SK-N-SH (cell line): ENCODE data around the gene OBSCN. TPM values are rescaled to one million over a fixed set of nuclear protein-coding genes. Genes with fewer than 3 reads are reported as not detected.

Source experiments
- CTCF ChIA-PET: fragments of 300-600, 350-600 bp; formaldehyde crosslinking; extraction: SDS; loops from one replicate; lab custom pipeline; 2021; lab: Yijun Ruan, JAX
- POLR2A ChIA-PET: fragments of 350-600 bp; sonication (Branson Sonifier 250); formaldehyde crosslinking; extraction: SDS; loops from one replicate; lab custom pipeline; 2020; ENCODE audit warnings: antibody characterized with exemption, inconsistent platforms; lab: Yijun Ruan, JAX
- DNase-seq: peaks from one replicate; pipeline ENCODE4 v3.0.0; 2012
- H2AFZ ChIP-seq: fragments of 200-600 bp; sonication (generic); 2 replicates; pipeline ENCODE4 v1.8.1; 2016; ENCODE audit warnings: antibody characterized with exemption, mild to moderate bottlenecking, low read depth
- H3F3A ChIP-seq: fragments of 200-600 bp; sonication (generic); replicated peaks from 2 replicates; pipeline ENCODE3; 2016; ENCODE audit warnings: antibody characterized with exemption, mild to moderate bottlenecking; ENCODE audit not compliant: insufficient read depth
- H3K27ac ChIP-seq, 2 experiments: fragments of 200-500 bp in 1 of 2; fragments of 200-600 bp in 1 of 2; sonication (Bioruptor generic) in 1 of 2; sonication (generic), shearing (Covaris generic) in 1 of 2; 2 replicates each; pipeline versions ENCODE4 v1.5.1 to v1.6.1; 2014 to 2016; ENCODE audit warnings: low read depth in 2 of 2, inconsistent platforms in 1 of 2, low read length in 1 of 2, mild to moderate bottlenecking in 1 of 2, mixed read lengths in 1 of 2
- H3K27me3 ChIP-seq: fragments of 200-600 bp; sonication (generic), shearing (Covaris generic); 2 replicates; pipeline ENCODE4 v1.6.1; 2016; ENCODE audit warnings: mixed run types; ENCODE audit not compliant: insufficient read depth
- H3K36me3 ChIP-seq, 2 experiments: fragments of 200-500 bp in 1 of 2; fragments of 200-600 bp in 1 of 2; sonication (Bioruptor generic) in 1 of 2; sonication (generic) in 1 of 2; replicated peaks in 1 of 2; 2 replicates each; pipeline versions ENCODE3 to v1.5.1; 2014 to 2016; ENCODE audit warnings: low read length in 1 of 2, mild to moderate bottlenecking in 1 of 2; ENCODE audit not compliant: insufficient read depth in 2 of 2, control insufficient read depth in 1 of 2
- H3K4me1 ChIP-seq, 2 experiments: fragments of 200-500 bp in 1 of 2; fragments of 200-600 bp in 1 of 2; sonication (Bioruptor generic) in 1 of 2; sonication (generic), shearing (Covaris generic) in 1 of 2; 2 replicates each; pipeline versions ENCODE4 v1.5.1 to v1.6.1; 2014 to 2016; ENCODE audit warnings: low read depth in 1 of 2, low read length in 1 of 2, mixed run types in 1 of 2; ENCODE audit not compliant: insufficient read depth in 2 of 2, control insufficient read depth in 1 of 2
- H3K4me2 ChIP-seq: fragments of 200-600 bp; sonication (generic), shearing (Covaris generic); 2 replicates; pipeline ENCODE4 v1.6.1; 2017; ENCODE audit warnings: mixed run types
- H3K4me3 ChIP-seq, 2 experiments: fragments of 200-500 bp in 1 of 2; fragments of 200-600 bp in 1 of 2; sonication (Bioruptor generic) in 1 of 2; sonication (generic), shearing (Covaris generic) in 1 of 2; 2 replicates each; pipeline versions ENCODE4 v1.5.1 to v1.8.1; 2014 to 2016; ENCODE audit warnings: low read depth in 2 of 2, inconsistent platforms in 1 of 2, low read length in 1 of 2, mild to moderate bottlenecking in 1 of 2, mixed read lengths in 1 of 2, moderate library complexity in 1 of 2
- H3K79me2 ChIP-seq: fragments of 200-600 bp; sonication (generic); 2 replicates; pipeline ENCODE4 v1.8.1; 2017; ENCODE audit warnings: mild to moderate bottlenecking; ENCODE audit not compliant: insufficient read depth
- H3K9ac ChIP-seq: fragments of 200-600 bp; sonication (generic); 2 replicates; pipeline ENCODE4 v1.6.1; 2017; ENCODE audit warnings: mixed run types
- H3K9me2 ChIP-seq: fragments of 200-600 bp; sonication (generic); 2 replicates; pipeline ENCODE4 v1.6.1; 2017; ENCODE audit warnings: mixed run types
- H3K9me3 ChIP-seq: fragments of 200-600 bp; sonication (generic); 2 replicates; pipeline ENCODE4 v1.6.1; 2017; ENCODE audit warnings: mixed run types, mild to moderate bottlenecking, moderate library complexity
- H4K20me1 ChIP-seq: fragments of 200-600 bp; sonication (generic); 2 replicates; pipeline ENCODE4 v1.6.1; 2017; ENCODE audit warnings: mild to moderate bottlenecking, mixed run types; ENCODE audit not compliant: insufficient read depth
- ELF1 ChIP-seq: IDR thresholded peaks from 2 replicates; pipeline ENCODE4 v1.4.0; 2012
- EZH2phosphoT487 ChIP-seq: fragments of 200-600 bp; sonication (generic); IDR thresholded peaks from 2 replicates; pipeline ENCODE4 v1.6.1; 2017; ENCODE audit warnings: low read depth, mixed run types, mild to moderate bottlenecking, antibody characterized with exemption, moderate library complexity, borderline replicate concordance
- FOSL2 ChIP-seq: IDR thresholded peaks from 2 replicates; pipeline ENCODE4 v1.4.0; 2012; ENCODE audit warnings: low read depth, mild to moderate bottlenecking, moderate library complexity, borderline replicate concordance
- IRF3 ChIP-seq: fragments of 150-350 bp; IDR thresholded peaks from 2 replicates; pipeline ENCODE4 v1.6.1; 2016; ENCODE audit warnings: mild to moderate bottlenecking, low read depth, low read length
- JUND ChIP-seq: IDR thresholded peaks from 2 replicates; pipeline ENCODE4 v1.4.0; 2012
- MXI1 ChIP-seq: IDR thresholded peaks from 2 replicates; pipeline ENCODE4 v1.6.1; 2012; ENCODE audit warnings: mild to moderate bottlenecking, low read depth, low read length, improper control_type of control experiment
- PBX3 ChIP-seq: IDR thresholded peaks from 2 replicates; pipeline ENCODE4; 2012
- POLR2AphosphoS5 ChIP-seq: IDR thresholded peaks from 2 replicates; pipeline ENCODE4 v1.6.1; 2012; ENCODE audit warnings: low read depth, low read length
- USF2 ChIP-seq: fragments of 150-350 bp; IDR thresholded peaks from 2 replicates; pipeline ENCODE4 v1.6.1; 2017; ENCODE audit warnings: antibody characterized with exemption, low read length, low read depth, borderline replicate concordance
- WGBS: methylation state at CpG from one replicate; pipeline ENCODE4 v1.1.6; 2017; ENCODE audit warnings: low lambda C conversion rate; 5-methylcytosine and 5-hydroxymethylcytosine counted together
- polyA plus RNA-seq, 3 experiments: library from polyadenylated mRNA; depleted of rRNA; stranded (reverse); fragments of >200 nt; gene quantifications; 2 replicates each; pipeline ENCODE4 v1.2.3, GENCODE V29; 2012

The OBSCN gene
- polyA plus RNA-seq, 1 of the 3 experiments (the other 2 are of a cell fraction): 4.0 TPM

- Histone ChIP-seq H3K27ac (no peak overlapping the region), H3K4me1 (no peaks in the 10 kb centered on the region), H3K36me3 (no peaks in the 10 kb centered on the region), H3K27me3 (no peaks in the 10 kb centered on the region), H3K4me2 (no peak overlapping the region), H3K79me2 (no peaks in the 10 kb centered on the region), H3K9me3 (no peaks in the 10 kb centered on the region), H3K4me3 (no peak overlapping the region), H2AFZ (no peak overlapping the region), H3K9me2 (no peaks in the 10 kb centered on the region), H3F3A (no peaks in the 10 kb centered on the region), H3K9ac (no peak overlapping the region), H4K20me1 (no peaks in the 10 kb centered on the region)
- POLR2A ChIA-PET: no interaction called here
- WGBS: 90% methylated on average over 17 of the region's 19 CpGs
- CTCF ChIA-PET: no interaction called here
- TF ChIP-seq PBX3: no peak
- TF ChIP-seq EZH2phosphoT487: no peak
- no peak for TF ChIP-seq ELF1
- no peak for TF ChIP-seq MXI1
- no peak for TF ChIP-seq USF2
- TF ChIP-seq FOSL2: no peak
- no peak for TF ChIP-seq POLR2AphosphoS5
- DNase-seq: no peak
Measured at GRCh38 chr1:228271701-228272251, 63.9 kb downstream of the OBSCN start.

GRCh38 chr1:228272331-228272791 lies 64.5 kb downstream of the OBSCN start:
- no peaks in the 10 kb centered on the region for H3K9me2 ChIP-seq
- H3K9ac ChIP-seq: no peak overlapping the region
- 73% methylated on average over 6 of the region's 7 CpGs for WGBS
- no peaks in the 10 kb centered on the region for H3K27me3 ChIP-seq
- ChIA-PET POLR2A (no interaction called here), CTCF (no interaction called here)
- H2AFZ ChIP-seq: no peak overlapping the region
- no peaks in the 10 kb centered on the region for H4K20me1 ChIP-seq
- no peaks in the 10 kb centered on the region for H3K79me2 ChIP-seq
- no peak for TF ChIP-seq MXI1
- no peak for TF ChIP-seq IRF3
- TF ChIP-seq JUND: no peak
- no peak for TF ChIP-seq EZH2phosphoT487
- H3K27ac ChIP-seq: no peak overlapping the region
- no peaks in the 10 kb centered on the region for H3K4me1 ChIP-seq
- no peak overlapping the region for H3K4me2 ChIP-seq
- no peaks in the 10 kb centered on the region for H3K36me3 ChIP-seq
- H3K9me3 ChIP-seq: no peaks in the 10 kb centered on the region
- no peaks in the 10 kb centered on the region for H3F3A ChIP-seq
- no peak overlapping the region for H3K4me3 ChIP-seq
- peak; percentile 25 for DNase-seq
